Thymus (tissue), 11 donors: ENCODE measurements around the gene FGF11. TPM values are rescaled to one million over a fixed set of nuclear protein-coding genes. Genes with fewer than 3 reads are reported as not detected.
"Not testable (repeated sequence)": the region's sequence is repeated elsewhere in the genome, so short reads cannot be mapped to it uniquely, and the experiment has no call there.

Experiments
- DNase-seq, 9 donors: peaks; one replicate each; pipeline ENCODE4 v3.0.0-alpha.2; 2013; ENCODE audit warnings: low spot score in 9 of 9, low read depth in 6 of 9, missing footprints in 1 of 9
- H3K27ac ChIP-seq, 2 donors: one replicate each; pipeline ENCODE4 v1.5.1; 2013; ENCODE audit warnings: control low read depth in 1 of 2, low read depth in 1 of 2, low read length in 1 of 2, mild to moderate bottlenecking in 1 of 2, moderate library complexity in 1 of 2
- H3K27me3 ChIP-seq, 2 donors: one replicate each; pipeline ENCODE4 v1.5.1; 2013; ENCODE audit warnings: low read length in 1 of 2; ENCODE audit not compliant: control insufficient read depth in 2 of 2, insufficient read depth in 1 of 2
- H3K36me3 ChIP-seq, 2 donors: one replicate each; pipeline ENCODE4 v1.5.1; 2013; ENCODE audit warnings: low read length in 1 of 2, mild to moderate bottlenecking in 1 of 2, moderate library complexity in 1 of 2; ENCODE audit not compliant: control insufficient read depth in 2 of 2, insufficient read depth in 2 of 2
- H3K4me1 ChIP-seq, 2 donors: one replicate each; pipeline ENCODE4 v1.5.1; 2013; ENCODE audit warnings: low read length in 2 of 2; ENCODE audit not compliant: control insufficient read depth in 2 of 2, insufficient read depth in 2 of 2
- H3K4me3 ChIP-seq, 2 donors: one replicate each; pipeline ENCODE4 v1.5.1; 2013; ENCODE audit warnings: low read length in 2 of 2, control low read depth in 1 of 2, mild to moderate bottlenecking in 1 of 2
- H3K9me3 ChIP-seq, 2 donors: one replicate each; pipeline ENCODE4 v1.5.1; 2013; ENCODE audit warnings: low read length in 1 of 2, mild to moderate bottlenecking in 1 of 2; ENCODE audit not compliant: control insufficient read depth in 2 of 2, insufficient read depth in 1 of 2
- WGBS: extraction: QIAGEN DNeasy Blood & Tissue Kit; methylation state at CpG from one replicate; pipeline ENCODE4 v1.1.7; 2013; 5-methylcytosine and 5-hydroxymethylcytosine counted together
- polyA plus RNA-seq: library from polyadenylated mRNA; stranded (reverse); fragments of 200-250 nt; gene quantifications from one replicate; pipeline ENCODE4 v1.2.3, GENCODE V29; 2013
- total RNA-seq: library from RNA; stranded (reverse); fragments of 120-200 nt; gene quantifications from one replicate; pipeline ENCODE4 v1.2.4, GENCODE V29; 2013
- donor health status: healthy.

Gene FGF11
- total and polyA plus RNA-seq, 2 donors = 5.5 to 5.8 TPM

- H3K4me1 ChIP-seq = peaks cover 0 to 15% of the 10 kb centered on the region in 2 donors
- H3K27me3 ChIP-seq = no peaks in the 10 kb centered on the region
- peaks cover 44 to 56% of the 10 kb centered on the region in 2 donors for H3K36me3 ChIP-seq
- H3K27ac ChIP-seq = peak overlapping the region in 1 of 2 donors; percentile 62
- no peaks in the 10 kb centered on the region for H3K9me3 ChIP-seq
- no peak overlapping the region for H3K4me3 ChIP-seq
- 97% methylated on average over 14 of the region's 14 CpGs for WGBS
- DNase-seq = no peak
Measured at GRCh38 chr17:7463372-7463846, 24.1 kb downstream of the FGF11 start.

GRCh38 chr17:7464081-7464480, 24.8 kb downstream of the FGF11 start:
- Histone ChIP-seq H3K4me1 (peaks cover 0 to 15% of the 10 kb centered on the region in 2 donors), H3K27me3 (no peaks in the 10 kb centered on the region), H3K27ac (peak overlapping the region in 1 of 2 donors; percentile 62), H3K4me3 (no peak overlapping the region), H3K9me3 (no peaks in the 10 kb centered on the region), H3K36me3 (peaks cover 44 to 56% of the 10 kb centered on the region in 2 donors)
- no peak for DNase-seq
- WGBS = 98% methylated on average over 9 of the region's 9 CpGs

DNA sequence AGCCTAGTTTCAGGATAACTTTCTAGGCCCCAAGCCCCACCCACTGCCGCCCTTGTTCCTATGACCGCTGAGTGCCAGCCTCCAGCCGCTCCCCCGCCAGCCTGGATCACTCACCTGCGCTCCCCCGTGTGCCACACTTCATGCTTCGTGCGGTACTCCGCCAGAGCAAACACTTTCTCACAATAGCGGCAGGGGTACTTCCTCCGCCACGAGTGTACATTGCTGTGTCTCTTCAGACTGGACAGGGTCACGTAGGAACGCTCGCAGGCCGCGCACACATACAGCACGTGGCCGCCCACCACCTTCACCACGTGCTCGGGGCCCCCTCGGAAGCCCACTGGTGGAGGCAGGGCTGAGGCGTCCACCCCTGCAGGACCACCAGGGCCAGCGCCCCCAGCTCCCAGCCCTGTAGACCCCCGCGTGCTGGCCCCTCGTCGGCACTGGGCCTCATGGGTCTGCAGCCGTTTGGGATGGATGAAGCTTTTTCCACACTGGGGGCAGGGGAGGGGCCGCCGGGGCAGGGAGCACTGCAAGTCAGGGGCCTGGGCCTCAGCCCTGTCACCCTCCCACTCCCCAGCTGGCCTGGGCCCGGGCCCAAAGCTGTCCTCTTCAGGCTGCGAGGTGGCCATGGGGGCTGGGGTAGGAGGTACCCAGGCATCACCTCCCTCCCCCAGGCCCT, 26.4 kb downstream of the FGF11 start:
- Histone ChIP-seq H3K9me3 (no peaks in the 10 kb centered on the region), H3K36me3 (peaks cover 44 to 53% of the 10 kb centered on the region in 2 donors), H3K27me3 (no peaks in the 10 kb centered on the region), H3K4me1 (peaks cover 0 to 15% of the 10 kb centered on the region in 2 donors), H3K4me3 (no peak overlapping the region), H3K27ac (no peak overlapping the region)
- DNase-seq = no peak
- WGBS = 97% methylated on average over 33 of the region's 33 CpGs

- H3K27ac ChIP-seq = peak overlapping the region in 1 of 2 donors; percentile 27
- no peak for DNase-seq
- H3K4me3 ChIP-seq = no peak overlapping the region
- H3K36me3 ChIP-seq = peaks cover 44 to 49% of the 10 kb centered on the region in 2 donors
- no peaks in the 10 kb centered on the region for H3K9me3 ChIP-seq
- peaks cover 0 to 15% of the 10 kb centered on the region in 2 donors for H3K4me1 ChIP-seq
- 97% methylated on average over 9 of the region's 9 CpGs for WGBS
- no peaks in the 10 kb centered on the region for H3K27me3 ChIP-seq
Measured at GRCh38 chr17:7466318-7466638, 27.0 kb downstream of the FGF11 start.

GRCh38 chr17:7466639-7467341, 27.5 kb downstream of the FGF11 start:
- DNase-seq = no peak
- 92% methylated on average over 16 of the region's 16 CpGs for WGBS
- Histone ChIP-seq H3K27ac (peak overlapping the region; percentile 48 to 64), H3K36me3 (peaks cover 44 to 48% of the 10 kb centered on the region in 2 donors), H3K4me1 (peaks cover 0 to 16% of the 10 kb centered on the region in 2 donors), H3K27me3 (no peaks in the 10 kb centered on the region), H3K4me3 (no peak overlapping the region), H3K9me3 (no peaks in the 10 kb centered on the region)

- DNase-seq = no peak
- no peak overlapping the region for H3K4me3 ChIP-seq
- no peaks in the 10 kb centered on the region for H3K27me3 ChIP-seq
- peaks cover 0 to 18% of the 10 kb centered on the region in 2 donors for H3K4me1 ChIP-seq
- H3K27ac ChIP-seq = peak overlapping the region; percentile 48 to 64
- no peaks in the 10 kb centered on the region for H3K9me3 ChIP-seq
- peaks cover 37 to 41% of the 10 kb centered on the region in 2 donors for H3K36me3 ChIP-seq
- WGBS = 94% methylated on average over 3 of the region's 3 CpGs
Measured at GRCh38 chr17:7467498-7467897, 28.2 kb downstream of the FGF11 start.

DNA sequence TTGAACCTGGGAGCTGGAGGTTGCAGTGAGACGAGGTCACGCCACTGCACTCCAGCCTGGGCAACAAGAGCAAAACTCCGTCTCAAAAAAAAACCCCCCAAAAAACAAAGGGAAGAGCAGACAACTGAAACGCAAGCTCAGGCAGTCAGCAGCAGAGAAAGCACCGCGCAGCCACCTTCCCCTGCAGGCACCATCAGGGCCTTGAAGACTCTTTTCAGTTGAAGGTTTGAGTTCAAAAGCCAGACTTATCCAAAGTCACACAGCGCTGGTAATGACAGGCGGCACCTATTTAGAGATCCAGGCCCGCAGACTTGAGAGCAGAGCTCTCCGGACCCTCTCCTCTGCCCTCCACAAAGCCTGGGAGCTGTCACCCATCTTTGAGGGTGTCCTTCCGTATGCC, 29.0 kb downstream of the FGF11 start:
- Histone ChIP-seq H3K27ac (no peak overlapping the region), H3K4me1 (peaks cover 0 to 18% of the 10 kb centered on the region in 2 donors), H3K4me3 (no peak overlapping the region), H3K9me3 (no peaks in the 10 kb centered on the region), H3K27me3 (no peaks in the 10 kb centered on the region), H3K36me3 (peaks cover 29 to 33% of the 10 kb centered on the region in 2 donors)
- 98% methylated on average over 11 of the region's 11 CpGs for WGBS
- no peak for DNase-seq

GRCh38 chr17:7468804-7469389, 29.6 kb downstream of the FGF11 start:
- peaks cover 23 to 27% of the 10 kb centered on the region in 2 donors for H3K36me3 ChIP-seq
- no peak overlapping the region for H3K27ac ChIP-seq
- whole genome bisulfite sequencing = 93% methylated on average over 12 of the region's 12 CpGs
- H3K4me1 ChIP-seq = peaks cover 0 to 18% of the 10 kb centered on the region in 2 donors
- no peak for DNase-seq
- H3K4me3 ChIP-seq = no peak overlapping the region
- H3K27me3 ChIP-seq = no peaks in the 10 kb centered on the region
- no peaks in the 10 kb centered on the region for H3K9me3 ChIP-seq

DNA sequence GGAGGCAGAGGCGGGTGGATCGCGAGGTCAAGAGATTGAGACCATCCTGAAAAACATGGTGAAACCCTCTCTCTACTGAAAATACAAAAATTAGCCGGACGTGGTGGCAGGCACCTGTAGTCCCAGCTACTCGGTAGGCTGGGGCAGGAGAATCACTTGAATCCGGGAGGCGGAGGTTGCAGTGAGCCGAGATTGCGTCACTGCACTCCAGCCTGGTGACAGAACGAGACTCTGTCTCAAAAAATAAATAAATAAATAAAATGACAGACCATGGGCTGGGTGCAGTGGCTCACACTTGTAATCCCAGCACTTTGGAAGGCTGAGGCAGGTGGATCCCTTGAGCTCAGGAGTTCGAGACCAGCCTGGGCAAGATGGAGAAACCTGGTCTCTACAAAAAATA, 30.5 kb downstream of the FGF11 start:
- not testable (repeated sequence) for H3K4me3 ChIP-seq, H3K27ac ChIP-seq, DNase-seq, H3K27me3 ChIP-seq, H3K9me3 ChIP-seq
- peaks cover 0 to 18% of the 10 kb centered on the region in 2 donors for H3K4me1 ChIP-seq
- H3K36me3 ChIP-seq = peaks cover 25 to 26% of the 10 kb centered on the region in 2 donors
- 98% methylated on average over 12 of the region's 12 CpGs for WGBS
